ENCODE results near the gene TXNDC2.

GRCh38 chr18:9846162-9846925 is 39.4 kb upstream of the TXNDC2 start:
- TF ChIP-seq CTCF (IDR thresholded peaks at IDR 0.05), result no peak
- TF ChIP-seq ZFX (IDR thresholded peaks at IDR 0.05; ENCODE audit: borderline replicate concordance), result no peak
